ENCODE measurements around the gene CYTH4.

GRCh38 chr22:37303821-37304274 lies 21.5 kb downstream of the CYTH4 start:
- TF ChIP-seq, protein P1, sequence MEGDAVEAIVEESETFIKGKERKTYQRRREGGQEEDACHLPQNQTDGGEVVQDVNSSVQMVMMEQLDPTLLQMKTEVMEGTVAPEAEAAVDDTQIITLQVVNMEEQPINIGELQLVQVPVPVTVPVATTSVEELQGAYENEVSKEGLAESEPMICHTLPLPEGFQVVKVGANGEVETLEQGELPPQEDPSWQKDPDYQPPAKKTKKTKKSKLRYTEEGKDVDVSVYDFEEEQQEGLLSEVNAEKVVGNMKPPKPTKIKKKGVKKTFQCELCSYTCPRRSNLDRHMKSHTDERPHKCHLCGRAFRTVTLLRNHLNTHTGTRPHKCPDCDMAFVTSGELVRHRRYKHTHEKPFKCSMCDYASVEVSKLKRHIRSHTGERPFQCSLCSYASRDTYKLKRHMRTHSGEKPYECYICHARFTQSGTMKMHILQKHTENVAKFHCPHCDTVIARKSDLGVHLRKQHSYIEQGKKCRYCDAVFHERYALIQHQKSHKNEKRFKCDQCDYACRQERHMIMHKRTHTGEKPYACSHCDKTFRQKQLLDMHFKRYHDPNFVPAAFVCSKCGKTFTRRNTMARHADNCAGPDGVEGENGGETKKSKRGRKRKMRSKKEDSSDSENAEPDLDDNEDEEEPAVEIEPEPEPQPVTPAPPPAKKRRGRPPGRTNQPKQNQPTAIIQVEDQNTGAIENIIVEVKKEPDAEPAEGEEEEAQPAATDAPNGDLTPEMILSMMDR (IDR thresholded peaks at IDR 0.05), result no peak
- TF ChIP-seq ZFX (IDR thresholded peaks at IDR 0.05; ENCODE audit: borderline replicate concordance), result no peak

Measured in 22Rv1 (cell line).